K562 (cell line): ENCODE data around the gene IGDCC3.

Experiments used
- ARID4B ChIP-seq: sonication (generic); formaldehyde crosslinking; IDR thresholded peaks from 2 replicates; pipeline ENCODE4 v1.8.0; 2022; ENCODE audit warnings: mild to moderate bottlenecking, missing genetic modification reagents
- CHCHD3 ChIP-seq: fragments of 250-450 bp; sonication (Bioruptor Pico); IDR thresholded peaks from 2 replicates; pipeline ENCODE4 v2.1.2; 2022; ENCODE audit warnings: mild to moderate bottlenecking
- CREM ChIP-seq: IDR thresholded peaks from 2 replicates; pipeline ENCODE4 v1.6.1; 2014; ENCODE audit warnings: antibody characterized with exemption, low read depth
- MEF2A ChIP-seq: IDR thresholded peaks from 2 replicates; pipeline ENCODE4 v1.6.1; 2011; ENCODE audit warnings: low read depth, mild to moderate bottlenecking, low read length, moderate library complexity; ENCODE audit not compliant: control insufficient read depth
- PHB2 ChIP-seq: fragments of 450-650 bp; IDR thresholded peaks from 2 replicates; pipeline ENCODE4 v1.6.1; 2017; ENCODE audit warnings: low read depth
- PRPF4 ChIP-seq: fragments of 200-400 bp; formaldehyde crosslinking; IDR thresholded peaks from one replicate; pipeline ENCODE4 v1.6.1; 2017; ENCODE audit warnings: low read length, low read depth, mild to moderate bottlenecking; ENCODE audit not compliant: insufficient read depth, poor library complexity, severe bottlenecking
- ZBTB17 ChIP-seq: fragments of 450-650 bp; formaldehyde crosslinking; IDR thresholded peaks from 2 replicates; pipeline ENCODE4 v1.4.0; 2020; ENCODE audit warnings: mild to moderate bottlenecking
- ZC3H4 ChIP-seq: sonication (generic); formaldehyde crosslinking; IDR thresholded peaks from 2 replicates; pipeline ENCODE4 v1.9.0; 2021; ENCODE audit warnings: missing genetic modification reagents, borderline replicate concordance
- ZNF316 ChIP-seq: fragments of 450-650 bp; IDR thresholded peaks from 2 replicates; pipeline ENCODE4 v1.6.1; 2016
- ZNF639 ChIP-seq, 2 experiments: fragments of 200-800 bp in 1 of 2; sonication (Bioruptor generic) in 1 of 2; sonication (generic) in 1 of 2; formaldehyde crosslinking in 1 of 2; IDR thresholded peaks in 1 of 2; conservative IDR thresholded peaks in 1 of 2; 2 replicates each; pipeline versions ENCODE4 v1.5.0 to v1.6.1; 2016 to 2020; ENCODE audit warnings: missing compliant biosample characterization in 1 of 2, missing genetic modification characterization in 1 of 2, missing genetic modification reagents in 1 of 2

GRCh38 chr15:65289261-65289854, 88.4 kb downstream of the IGDCC3 start:
- no peak for TF ChIP-seq CHCHD3 (CRISPR knock-in tag)
- TF ChIP-seq PRPF4: no peak
- TF ChIP-seq ZNF639 (CRISPR knock-in tag; conservative IDR thresholded peaks at IDR 0.05 in 1 of 2, IDR thresholded peaks at IDR 0.05 in 1 of 2): no peak
- no peak for TF ChIP-seq CREM
- TF ChIP-seq ZNF316: no peak
- no peak for TF ChIP-seq PHB2
- TF ChIP-seq ZC3H4 (CRISPR knock-in tag): no peak
- TF ChIP-seq ARID4B (CRISPR knock-in tag): no peak
- no peak for TF ChIP-seq MEF2A
- TF ChIP-seq ZBTB17 (CRISPR knock-in tag): no peak
